Measurements from ENCODE around the gene SPTAN1.

The SPTAN1 gene

GRCh38 chr9:128675382-128675781, 123.0 kb downstream of the SPTAN1 start:
- no peak for DNase-seq (ENCODE audit: extremely low read depth, low read depth)
- no peak for TF ChIP-seq CTCF (IDR thresholded peaks at IDR 0.05; ENCODE audit: low read depth, low read length)

- DNase-seq (ENCODE audit: extremely low read depth, low read depth), result no peak
- no peak for TF ChIP-seq CTCF (IDR thresholded peaks at IDR 0.05; ENCODE audit: low read depth, low read length)
Measured at GRCh38 chr9:128677794-128678193, 125.4 kb downstream of the SPTAN1 start.

All from AG09319 (cell line).